MM.1S (cell line): Measurements from ENCODE around the gene FCER1G.

Experiments
- DNase-seq: peaks from one replicate; pipeline ENCODE4 v3.0.0-alpha.2; 2015
- H2AFZ ChIP-seq: fragments of 300-600 bp; sonication (generic); 2 replicates; pipeline ENCODE4 v1.6.0; 2016; ENCODE audit warnings: antibody characterized with exemption, low read length
- H3F3A ChIP-seq: fragments of 300-600 bp; sonication (generic); 2 replicates; pipeline ENCODE4 v1.6.1; 2016; ENCODE audit warnings: mild to moderate bottlenecking, antibody characterized with exemption, low read length, moderate library complexity, mixed read lengths; ENCODE audit not compliant: insufficient read depth
- H3K27ac ChIP-seq: fragments of 300-600 bp; sonication (generic); 2 replicates; pipeline ENCODE4 v1.5.1; 2016; ENCODE audit warnings: mild to moderate bottlenecking, low read length
- H3K27me3 ChIP-seq: fragments of 300-600 bp; sonication (generic); replicated peaks from 2 replicates; pipeline ENCODE4 v1.6.0; 2016; ENCODE audit warnings: low read length; ENCODE audit not compliant: insufficient read depth
- H3K36me3 ChIP-seq: fragments of 300-600 bp; sonication (generic); replicated peaks from 2 replicates; pipeline ENCODE4 v1.6.1; 2016; ENCODE audit warnings: mild to moderate bottlenecking, low read length, mixed read lengths; ENCODE audit not compliant: insufficient read depth
- H3K4me1 ChIP-seq: fragments of 300-600 bp; sonication (generic); 2 replicates; pipeline ENCODE4 v1.6.1; 2016; ENCODE audit warnings: low read length, mixed read lengths
- H3K4me2 ChIP-seq: fragments of 300-600 bp; sonication (generic); 2 replicates; pipeline ENCODE4 v1.6.0; 2016; ENCODE audit warnings: low read depth, low read length
- H3K4me3 ChIP-seq: fragments of 300-600 bp; sonication (generic); 2 replicates; pipeline ENCODE4 v1.5.1; 2016; ENCODE audit warnings: low read length, mixed read lengths
- H3K79me2 ChIP-seq: fragments of 300-600 bp; sonication (generic); 2 replicates; pipeline ENCODE4 v1.6.1; 2016; ENCODE audit warnings: mixed run types, low read length, mixed read lengths
- H3K9ac ChIP-seq: fragments of 300-600 bp; sonication (generic); 2 replicates; pipeline ENCODE4 v1.6.1; 2016; ENCODE audit warnings: low read length, mixed read lengths
- H3K9me2 ChIP-seq: fragments of 300-600 bp; sonication (generic); replicated peaks from 2 replicates; pipeline ENCODE4 v1.6.1; 2016; ENCODE audit warnings: mild to moderate bottlenecking, low read length, mixed read lengths; ENCODE audit not compliant: insufficient read depth
- H3K9me3 ChIP-seq: fragments of 300-600 bp; sonication (generic); replicated peaks from 2 replicates; pipeline ENCODE4 v1.6.1; 2016; ENCODE audit warnings: mild to moderate bottlenecking, low read length, mixed read lengths; ENCODE audit not compliant: insufficient read depth
- H4K20me1 ChIP-seq: fragments of 300-600 bp; sonication (generic); 2 replicates; pipeline ENCODE4 v1.6.1; 2016; ENCODE audit warnings: mild to moderate bottlenecking, low read length, moderate library complexity, mixed read lengths; ENCODE audit not compliant: insufficient read depth
- EZH2 ChIP-seq: fragments of 300-600 bp; sonication (generic); optimal IDR thresholded peaks from 2 replicates; pipeline ENCODE3; 2017; ENCODE audit warnings: low read depth, mild to moderate bottlenecking, antibody characterized with exemption, low read length, mixed read lengths
- EZH2phosphoT487 ChIP-seq: fragments of 300-600 bp; sonication (generic); IDR thresholded peaks from 2 replicates; pipeline ENCODE4 v1.6.1; 2018; ENCODE audit warnings: antibody characterized with exemption, low read length
- TF ChIP-seq, protein P1 (sequence below): fragments of 300-600 bp; sonication (generic); IDR thresholded peaks from 2 replicates; pipeline ENCODE4 v1.5.1; 2016; ENCODE audit warnings: antibody characterized with exemption, low read length, mixed read lengths

FCER1G gene

DNA sequence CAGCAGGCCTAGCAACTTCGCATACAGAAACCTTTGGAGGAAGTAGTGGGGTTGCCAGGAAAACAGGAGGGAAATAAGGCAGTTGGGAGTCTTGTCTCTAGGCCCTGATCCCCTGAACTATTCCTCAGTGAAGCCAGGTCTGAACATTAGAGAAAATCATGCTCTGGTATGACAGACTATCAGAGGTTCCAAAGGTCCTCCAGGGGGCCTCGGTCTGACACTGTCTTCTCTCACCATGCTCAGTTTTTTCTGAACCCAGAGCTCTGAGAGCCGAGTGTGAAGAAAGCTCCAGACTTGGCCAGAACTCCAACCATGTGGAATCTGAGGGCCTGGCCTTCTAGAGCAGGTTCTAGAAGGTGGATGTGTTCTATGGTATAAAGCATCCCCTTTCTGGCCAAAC is 14.8 kb downstream of the FCER1G start:
- peaks cover 19% of the 10 kb centered on the region for H3K4me1 ChIP-seq

DNA sequence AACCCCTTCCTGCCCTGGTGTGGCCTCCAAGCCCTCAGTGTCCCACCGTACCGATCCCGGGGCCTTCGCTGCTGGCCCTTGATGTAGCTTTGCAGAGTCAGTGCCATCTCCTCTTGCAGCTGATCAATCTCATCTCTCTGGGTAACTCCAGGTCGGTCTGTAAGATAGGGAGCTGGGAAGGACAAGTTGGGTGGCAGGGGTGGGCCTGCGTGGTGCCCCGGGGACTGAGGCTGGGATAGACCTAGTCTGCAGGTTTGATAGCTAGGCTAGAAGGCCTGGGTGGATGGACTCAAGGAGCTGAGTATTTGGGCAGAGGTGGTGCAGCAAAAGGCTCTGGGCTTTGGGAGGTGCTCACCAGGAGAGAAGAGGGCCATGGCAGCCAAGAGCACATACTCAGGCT is 15.7 kb downstream of the FCER1G start:
- Histone ChIP-seq H3K9me3 (no peaks in the 10 kb centered on the region), H3K4me1 (peaks cover 13% of the 10 kb centered on the region), H4K20me1 (no peaks in the 10 kb centered on the region), H2AFZ (no peak overlapping the region), H3F3A (peaks cover 11% of the 10 kb centered on the region), H3K79me2 (peaks cover 27% of the 10 kb centered on the region), H3K9me2 (no peaks in the 10 kb centered on the region), H3K9ac (no peak overlapping the region), H3K27me3 (no peaks in the 10 kb centered on the region), H3K4me2 (no peak overlapping the region), H3K4me3 (no peak overlapping the region), H3K36me3 (0 out of 2 replicates have a peak, but pooled peaks cover 5% of the 10 kb centered on the region), H3K27ac (no peak overlapping the region)
- TF ChIP-seq, protein P1, sequence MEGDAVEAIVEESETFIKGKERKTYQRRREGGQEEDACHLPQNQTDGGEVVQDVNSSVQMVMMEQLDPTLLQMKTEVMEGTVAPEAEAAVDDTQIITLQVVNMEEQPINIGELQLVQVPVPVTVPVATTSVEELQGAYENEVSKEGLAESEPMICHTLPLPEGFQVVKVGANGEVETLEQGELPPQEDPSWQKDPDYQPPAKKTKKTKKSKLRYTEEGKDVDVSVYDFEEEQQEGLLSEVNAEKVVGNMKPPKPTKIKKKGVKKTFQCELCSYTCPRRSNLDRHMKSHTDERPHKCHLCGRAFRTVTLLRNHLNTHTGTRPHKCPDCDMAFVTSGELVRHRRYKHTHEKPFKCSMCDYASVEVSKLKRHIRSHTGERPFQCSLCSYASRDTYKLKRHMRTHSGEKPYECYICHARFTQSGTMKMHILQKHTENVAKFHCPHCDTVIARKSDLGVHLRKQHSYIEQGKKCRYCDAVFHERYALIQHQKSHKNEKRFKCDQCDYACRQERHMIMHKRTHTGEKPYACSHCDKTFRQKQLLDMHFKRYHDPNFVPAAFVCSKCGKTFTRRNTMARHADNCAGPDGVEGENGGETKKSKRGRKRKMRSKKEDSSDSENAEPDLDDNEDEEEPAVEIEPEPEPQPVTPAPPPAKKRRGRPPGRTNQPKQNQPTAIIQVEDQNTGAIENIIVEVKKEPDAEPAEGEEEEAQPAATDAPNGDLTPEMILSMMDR, result no peak
- TF ChIP-seq EZH2 (no peak), EZH2phosphoT487 (no peak)
- DNase-seq, result no peak

More for the DNA sequence above, 14.8 kb downstream of the FCER1G start:
- Histone ChIP-seq H3K9ac (no peak overlapping the region), H3K9me2 (no peaks in the 10 kb centered on the region), H3K79me2 (peaks cover 27% of the 10 kb centered on the region), H4K20me1 (no peaks in the 10 kb centered on the region), H2AFZ (no peak overlapping the region), H3K4me3 (no peak overlapping the region), H3K27me3 (no peaks in the 10 kb centered on the region), H3K9me3 (no peaks in the 10 kb centered on the region), H3K27ac (no peak overlapping the region), H3F3A (peaks cover 16% of the 10 kb centered on the region), H3K36me3 (0 out of 2 replicates have a peak, but pooled peaks cover 5% of the 10 kb centered on the region), H3K4me2 (no peak overlapping the region)
- DNase-seq, result no peak
- TF ChIP-seq, protein P1, result peak; percentile 27
- TF ChIP-seq EZH2 (no peak), EZH2phosphoT487 (no peak)

DNA sequence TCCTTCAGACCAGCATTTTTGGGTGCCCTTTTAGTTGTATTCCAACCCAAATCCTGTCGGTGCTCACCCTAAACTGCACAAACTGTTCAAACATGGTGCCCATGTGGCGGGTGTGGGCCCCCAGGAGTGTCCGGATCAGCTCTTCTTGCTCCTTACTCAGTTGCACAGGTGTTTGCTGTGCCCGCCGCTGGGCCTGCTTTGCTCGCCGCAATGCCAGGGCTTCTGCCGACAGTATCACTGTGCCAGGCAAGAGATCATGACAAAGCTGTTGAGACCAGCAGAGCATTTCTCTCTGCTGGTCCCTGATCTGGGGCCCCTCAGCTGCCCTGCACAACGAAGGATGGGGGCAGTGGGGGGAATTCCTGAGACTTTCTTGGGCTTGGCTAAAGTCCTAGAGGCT is 18.0 kb downstream of the FCER1G start:
- no peak for TF ChIP-seq EZH2phosphoT487
- TF ChIP-seq, protein P1, result no peak
- no peaks in the 10 kb centered on the region for H3K9me3 ChIP-seq

More for the DNA sequence above, 18.0 kb downstream of the FCER1G start:
- Histone ChIP-seq H3K4me2 (no peak overlapping the region), H3K9me2 (no peaks in the 10 kb centered on the region), H3K4me3 (no peak overlapping the region), H3K27ac (no peak overlapping the region), H4K20me1 (no peaks in the 10 kb centered on the region), H3K79me2 (peaks cover 6% of the 10 kb centered on the region; the same call in 1 of the 2 replicates), H2AFZ (no peak overlapping the region), H3K9ac (no peak overlapping the region), H3K4me1 (peaks cover under 1% of the 10 kb centered on the region; the same call in 1 of the 2 replicates), H3F3A (no peaks in the 10 kb centered on the region), H3K27me3 (no peaks in the 10 kb centered on the region), H3K36me3 (0 out of 2 replicates have a peak, but pooled peaks cover 5% of the 10 kb centered on the region)
- DNase-seq, result no peak
